ENCODE results near the gene SLC25A12. TPM values are rescaled to one million over a fixed set of nuclear protein-coding genes. Genes with fewer than 3 reads are reported as not detected.

SLC25A12 gene
- total and polyA plus RNA-seq, 9 of the 15 experiments (the other 6 are each of a cell fraction or from before 2014, with no cell fraction given) = 13.5 to 36.5 (median 21.7) TPM

DNA sequence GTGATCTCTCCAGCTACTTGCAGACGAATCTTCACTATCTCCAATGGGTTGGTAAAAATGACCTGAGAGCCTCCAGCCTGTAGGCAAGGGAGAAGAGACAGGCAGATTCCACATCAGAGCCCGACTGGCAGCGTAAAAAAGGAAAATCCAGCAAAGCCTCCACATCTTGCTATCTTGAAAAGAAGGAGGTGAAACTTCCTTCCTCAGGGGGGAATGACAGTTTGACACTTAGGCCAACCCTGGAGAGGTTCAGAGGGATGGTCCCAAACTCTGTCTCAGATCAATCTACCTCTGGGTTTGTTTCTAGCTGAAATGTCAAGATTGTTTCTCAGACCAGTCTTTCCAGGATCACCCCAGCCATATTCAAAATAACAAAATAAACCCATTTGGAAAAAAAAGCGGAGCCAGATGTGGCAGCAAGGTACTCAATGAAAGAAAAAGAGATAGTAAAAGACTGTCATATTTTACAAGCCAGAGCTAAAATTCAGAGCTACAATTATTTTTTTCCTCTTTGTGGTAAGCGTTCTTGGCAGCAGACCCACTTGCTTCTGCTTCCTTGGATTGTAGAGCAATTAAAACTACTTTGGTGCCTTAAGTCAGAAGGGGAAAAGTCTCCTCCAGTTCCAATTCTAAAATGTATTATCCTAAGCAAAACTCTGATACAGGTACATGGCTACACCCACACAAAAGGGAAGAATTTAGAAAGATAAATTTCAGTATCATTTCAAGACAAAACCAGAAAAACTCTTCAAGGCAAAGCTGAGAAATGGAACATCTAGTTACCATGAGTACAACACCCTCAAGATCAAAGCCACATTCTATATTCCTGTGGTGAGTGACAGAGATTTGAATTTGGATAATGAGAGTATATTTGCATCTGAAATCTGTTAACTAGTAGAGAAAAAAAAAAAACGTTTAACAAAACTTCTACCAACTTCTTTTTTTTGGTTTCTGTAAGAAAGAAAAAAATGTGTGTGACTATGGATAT, 100.1 kb downstream of the SLC25A12 start:
- no peak overlapping the region for H2AFZ ChIP-seq (ENCODE audit: low read depth, low read length)
- in situ Hi-C loops (cut with MboI) = no loop called here
- FAIRE-seq (no peak), DNase-seq (ENCODE audit: extremely low read depth in 1 of 4, low spot score in 3 of 4) (no peak), ATAC-seq (no peak)
- no peaks in the 10 kb centered on the region for H3K79me2 ChIP-seq (ENCODE audit: control insufficient read depth, insufficient read depth, low read length)
- intact Hi-C loops (cut with micrococcal nuclease) = loop anchor here (5.0 to 10.0 kb wide), 2 partner anchors 197 to 219 kb away; no protein-coding TSS in a partner anchor
- WGBS (ENCODE audit: insufficient coverage, low coverage, missing lambda C conversion rate) = 57% methylated on average over 6 of the region's 6 CpGs
- H3K4me1 ChIP-seq (replicated peaks in 1 of 2; ENCODE audit: control insufficient read depth in 2 of 2, insufficient read depth in 2 of 2, low read length in 2 of 2) = no peaks in the 10 kb centered on the region
- no peaks in the 10 kb centered on the region for H3K9me1 ChIP-seq (ENCODE audit: control insufficient read depth, insufficient read depth, low read length)
- H4K20me1 ChIP-seq (replicated peaks; ENCODE audit: control insufficient read depth, insufficient read depth, low read length) = no peaks in the 10 kb centered on the region
- TF ChIP-seq TARDBP (IDR thresholded peaks at IDR 0.05) (no peak), NR2C2 (CRISPR knock-in tag; IDR thresholded peaks at IDR 0.05) (no peak), NR2C2 (tag; IDR thresholded peaks at IDR 0.05) (no peak), EZH2 (IDR thresholded peaks at IDR 0.05; ENCODE audit: borderline replicate concordance, low read depth, low read length) (no peak), NCOA1 (IDR thresholded peaks at IDR 0.05; ENCODE audit: low read depth) (no peak), RBM25 (IDR thresholded peaks at IDR 0.05; ENCODE audit: low read depth, low read length, severe bottlenecking) (no peak), PPARD (CRISPR knock-in tag; IDR thresholded peaks at IDR 0.05) (no peak), NFE2L1 (tag; IDR thresholded peaks at IDR 0.05; ENCODE audit: borderline replicate concordance, low read depth) (no peak)
- TF ChIP-seq, protein P1, sequence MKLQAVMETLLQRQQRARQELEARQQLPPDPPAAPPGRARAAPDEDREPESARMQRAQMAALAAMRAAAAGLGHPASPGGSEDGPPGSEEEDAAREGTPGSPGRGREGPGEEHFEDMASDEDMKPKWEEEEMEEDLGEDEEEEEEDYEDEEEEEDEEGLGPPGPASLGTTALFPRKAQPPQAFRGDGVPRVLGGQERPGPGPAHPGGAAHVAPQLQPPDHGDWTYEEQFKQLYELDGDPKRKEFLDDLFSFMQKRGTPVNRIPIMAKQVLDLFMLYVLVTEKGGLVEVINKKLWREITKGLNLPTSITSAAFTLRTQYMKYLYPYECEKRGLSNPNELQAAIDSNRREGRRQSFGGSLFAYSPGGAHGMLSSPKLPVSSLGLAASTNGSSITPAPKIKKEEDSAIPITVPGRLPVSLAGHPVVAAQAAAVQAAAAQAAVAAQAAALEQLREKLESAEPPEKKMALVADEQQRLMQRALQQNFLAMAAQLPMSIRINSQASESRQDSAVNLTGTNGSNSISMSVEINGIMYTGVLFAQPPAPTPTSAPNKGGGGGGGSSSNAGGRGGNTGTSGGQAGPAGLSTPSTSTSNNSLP (IDR thresholded peaks at IDR 0.05; ENCODE audit: borderline replicate concordance, low read depth, low read length) = no peak
- H3K4me2 ChIP-seq (ENCODE audit: insufficient read depth, low read length) = no peak overlapping the region
- H3K27ac ChIP-seq (ENCODE audit: extremely low read depth, low read depth, low read length) = no peak overlapping the region
- H3K9ac ChIP-seq (ENCODE audit: insufficient read depth in 1 of 2, low read depth in 2 of 2, low read length in 2 of 2) = no peak overlapping the region
- no TSS peak for BruUV-seq (replicated peaks)
- POLR2A ChIA-PET = interaction anchor here (0.5 to 0.8 kb wide), 2 partner anchors 29 to 320 kb away, joined by 3 read pairs; no protein-coding TSS in a partner anchor
- CTCF ChIA-PET (ENCODE audit: low intra/inter-chr PET ratio) = interaction anchor here (0.7 kb wide), 1 partner anchor 28 kb away, joined by 3 read pairs; no protein-coding TSS in a partner anchor
- H3K27me3 ChIP-seq (ENCODE audit: control insufficient read depth in 2 of 2, insufficient read depth in 2 of 2, low read length in 2 of 2) = no peaks in the 10 kb centered on the region
- H3K4me3 ChIP-seq = no peak overlapping the region
- H3K36me3 ChIP-seq (ENCODE audit: control insufficient read depth, insufficient read depth, low read length) = peaks cover 21% of the 10 kb centered on the region; the same call in 2 of the 3 replicates
- H3K9me3 ChIP-seq (replicated peaks; ENCODE audit: control insufficient read depth, insufficient read depth, low read depth, low read length) = no peaks in the 10 kb centered on the region

All from K562 (cell line).